Stimulated activated CD8-positive, alpha-beta memory T cell treated with anti-CD3 and anti-CD28 coated beads, Interleukin-15, amount 100 ng/mL, for 1 hour (primary cell): ENCODE measurements around the gene PSMD6.

ENCODE experiments used
- DNase-seq: peaks from one replicate; pipeline ENCODE4 v3.0.0-alpha.2; 2020; ENCODE audit warnings: low read depth

Gene PSMD6

DNA sequence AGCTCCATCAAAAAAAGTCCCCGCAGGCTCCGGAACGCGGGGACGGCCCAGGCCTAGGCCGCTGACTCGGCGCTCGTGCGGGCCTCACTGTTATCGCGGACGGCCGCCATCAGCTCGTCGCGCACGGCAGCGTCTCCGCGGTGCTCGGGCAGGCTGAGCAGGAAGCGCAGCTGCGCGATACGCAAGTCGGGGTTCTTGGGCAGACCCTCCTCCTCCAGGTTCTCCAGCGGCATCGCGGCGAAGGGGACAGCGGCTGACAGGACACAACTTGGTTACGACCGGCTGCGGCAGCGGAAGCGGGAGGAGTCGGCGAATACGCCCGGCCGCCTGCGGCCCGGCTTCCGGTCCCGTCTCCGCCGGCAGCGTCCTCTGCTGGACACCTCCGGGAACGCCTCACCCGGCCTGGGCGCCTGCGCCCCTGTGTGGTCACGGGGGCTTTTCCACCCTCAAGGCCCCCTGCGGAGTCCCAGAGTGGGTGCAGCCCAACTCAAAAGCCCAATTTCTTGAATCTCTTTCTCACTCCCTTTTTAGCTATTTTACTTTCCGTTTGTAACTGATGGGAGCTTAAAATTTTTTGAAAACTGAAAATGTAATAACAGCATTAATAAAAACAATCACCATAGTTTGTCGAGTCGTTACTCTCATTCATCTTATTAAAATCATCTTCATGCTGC is at the start of gene PSMD6:
PSMD6 (minus strand) TSS at position 308 of the 674 bp plus-strand sequence; CDS start at position 233, 75 bp downstream.
- DNase-seq = peak; percentile 89

GRCh38 chr3:64072126-64072525 is 48.8 kb upstream of the PSMD6 start:
- no peak for DNase-seq

- DNase-seq = no peak
These were observed 47.4 kb upstream of the PSMD6 start for GRCh38 chr3:64070704-64071103.

DNA sequence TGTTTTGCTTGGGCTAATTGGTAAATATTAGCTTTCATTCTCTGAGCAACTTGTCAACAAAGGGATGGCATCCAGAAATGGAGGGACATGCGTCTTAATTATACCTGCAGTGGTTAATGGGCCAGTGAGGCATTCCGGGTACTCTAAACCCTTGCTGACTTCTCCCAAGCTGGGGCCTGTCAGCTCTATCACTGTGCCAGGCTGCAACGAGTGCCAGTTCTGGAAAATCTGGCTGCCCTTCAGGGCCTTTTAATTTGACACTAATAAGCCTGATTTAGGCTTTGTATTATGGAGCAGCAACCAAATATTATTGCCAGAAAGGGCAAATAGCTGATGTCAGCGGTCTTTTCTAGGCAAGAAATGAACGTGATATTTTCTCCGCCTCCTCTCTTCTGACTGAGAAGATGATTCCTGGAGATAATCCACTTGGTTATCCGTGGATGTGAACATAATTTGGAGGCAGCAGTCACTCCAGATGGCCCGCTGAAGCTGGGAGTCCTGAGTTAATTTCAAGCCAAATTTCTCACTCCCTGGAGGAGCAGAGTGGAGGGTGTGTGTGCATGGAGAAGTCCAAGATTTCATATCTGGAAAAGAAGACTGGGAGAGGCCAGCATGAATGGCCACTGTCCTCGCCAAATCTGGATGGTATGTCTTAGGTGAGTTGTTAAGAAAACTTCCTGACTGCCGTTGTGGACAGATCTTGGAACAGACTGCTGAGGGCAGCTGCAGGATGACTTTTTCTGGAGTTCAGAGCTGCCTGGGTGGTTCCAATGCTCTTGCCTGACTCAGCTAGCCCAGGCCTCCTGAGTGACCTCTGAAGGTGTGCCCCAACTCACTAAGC is 44.4 kb upstream of the PSMD6 start:
- no peak for DNase-seq

GRCh38 chr3:64064804-64065203 is 41.5 kb upstream of the PSMD6 start:
- DNase-seq = no peak

GRCh38 chr3:64063983-64064438 is 40.7 kb upstream of the PSMD6 start:
- DNase-seq = no peak

- DNase-seq = no peak
These were observed 40.1 kb upstream of the PSMD6 start for GRCh38 chr3:64063207-64063982.

GRCh38 chr3:64061628-64062027 is 38.3 kb upstream of the PSMD6 start:
- no peak for DNase-seq

- no peak for DNase-seq
These were observed 36.3 kb upstream of the PSMD6 start for GRCh38 chr3:64059484-64060175.

GRCh38 chr3:64058566-64058965 is 35.3 kb upstream of the PSMD6 start:
- DNase-seq = no peak

DNA sequence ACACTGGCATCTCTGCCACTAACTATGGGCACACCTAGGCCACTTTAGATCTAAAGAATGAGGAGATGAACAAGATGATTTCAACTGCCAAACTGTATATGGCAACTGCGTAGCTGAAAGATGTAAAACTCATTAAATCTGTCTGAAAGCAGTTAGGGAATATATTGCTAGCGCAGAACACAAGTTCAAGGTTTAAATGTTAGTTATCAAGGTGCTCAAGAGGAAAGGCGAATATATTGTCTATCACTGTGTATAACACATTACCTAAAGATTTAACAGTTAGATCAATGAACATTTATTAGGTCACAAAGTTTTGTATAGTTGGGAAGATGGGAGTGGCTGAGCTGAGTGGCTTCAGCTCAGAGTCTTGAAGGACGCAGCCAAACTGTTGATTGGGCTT is 33.9 kb upstream of the PSMD6 start:
- no peak for DNase-seq

- DNase-seq = no peak
These were observed 33.4 kb upstream of the PSMD6 start for GRCh38 chr3:64056606-64057180.

- no peak for DNase-seq
These were observed 31.8 kb upstream of the PSMD6 start for GRCh38 chr3:64055076-64055475.

- no peak for DNase-seq
These were observed 31.2 kb upstream of the PSMD6 start for GRCh38 chr3:64054488-64054887.

- no peak for DNase-seq
These were observed 30.3 kb upstream of the PSMD6 start for GRCh38 chr3:64053581-64053980.

GRCh38 chr3:64053117-64053516 is 29.8 kb upstream of the PSMD6 start:
- no peak for DNase-seq

DNA sequence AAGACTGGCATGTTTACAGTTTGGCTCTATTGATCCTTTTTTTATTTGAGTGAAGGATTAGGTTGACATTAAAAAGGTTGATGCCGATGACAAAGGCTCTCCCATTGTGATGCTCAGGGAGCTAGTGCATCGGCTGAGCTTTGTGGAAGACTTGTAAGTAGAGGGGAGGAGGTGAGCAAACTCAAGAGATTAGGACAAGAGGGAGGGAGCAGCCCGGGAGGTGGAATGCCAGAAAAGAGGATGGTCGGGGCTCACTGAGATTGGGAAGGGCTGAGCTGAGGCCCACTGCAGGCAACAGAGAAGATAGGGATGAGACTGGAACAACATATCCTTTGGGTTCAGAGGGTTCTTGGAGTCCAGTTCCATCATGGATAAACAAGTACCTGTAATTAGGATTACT is 26.5 kb upstream of the PSMD6 start:
- no peak for DNase-seq

- DNase-seq = no peak
These were observed 25.8 kb upstream of the PSMD6 start for GRCh38 chr3:64049136-64049535.

- DNase-seq = no peak
These were observed 25.4 kb upstream of the PSMD6 start for GRCh38 chr3:64048631-64049061.

- no peak for DNase-seq
These were observed 24.5 kb upstream of the PSMD6 start for GRCh38 chr3:64047787-64048186.

DNA sequence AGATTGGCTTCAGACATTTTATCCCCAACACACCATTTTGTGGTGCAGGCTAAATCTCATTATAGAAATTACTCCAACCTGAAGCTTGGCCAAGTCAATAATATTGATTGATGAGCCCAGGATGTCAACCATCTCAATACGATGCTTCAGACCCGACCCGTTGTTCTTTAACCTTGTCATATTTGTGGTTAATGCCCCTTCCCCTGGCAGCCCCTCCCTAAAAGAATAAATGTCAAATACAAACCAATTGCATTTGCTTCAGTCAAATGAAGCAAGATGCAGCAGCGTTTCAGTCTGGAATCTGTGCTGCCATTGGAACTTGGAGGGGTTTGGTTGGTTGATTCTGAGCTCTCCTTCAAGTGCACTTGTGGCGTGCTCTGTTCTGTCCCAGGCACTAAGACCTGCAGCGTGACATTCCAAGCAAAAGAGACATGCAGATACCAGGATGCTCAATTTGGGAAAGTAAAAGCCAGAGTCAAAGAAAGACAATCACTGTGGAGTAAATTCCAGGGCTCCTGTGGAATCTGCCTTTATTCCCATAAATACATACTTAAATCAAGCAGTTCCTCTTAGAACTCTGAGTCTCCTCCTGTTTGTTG is 23.8 kb upstream of the PSMD6 start:
- DNase-seq = no peak
